NCI-H1417 treated with DMSO at 0.1 percent for 48 hours (cell line): Measurements from ENCODE around the gene TVP23A.
A peak's percentile ranks its signal among the peaks of the same experiment; 100 is the strongest.
"Not testable (repeated sequence)": the region's sequence is repeated elsewhere in the genome, so short reads cannot be mapped to it uniquely, and the experiment has no call there.

Experiments
- DNase-seq: peaks from one replicate; lab custom pipeline; 2025; lab: John Stamatoyannopoulos, UW

TVP23A gene

DNA sequence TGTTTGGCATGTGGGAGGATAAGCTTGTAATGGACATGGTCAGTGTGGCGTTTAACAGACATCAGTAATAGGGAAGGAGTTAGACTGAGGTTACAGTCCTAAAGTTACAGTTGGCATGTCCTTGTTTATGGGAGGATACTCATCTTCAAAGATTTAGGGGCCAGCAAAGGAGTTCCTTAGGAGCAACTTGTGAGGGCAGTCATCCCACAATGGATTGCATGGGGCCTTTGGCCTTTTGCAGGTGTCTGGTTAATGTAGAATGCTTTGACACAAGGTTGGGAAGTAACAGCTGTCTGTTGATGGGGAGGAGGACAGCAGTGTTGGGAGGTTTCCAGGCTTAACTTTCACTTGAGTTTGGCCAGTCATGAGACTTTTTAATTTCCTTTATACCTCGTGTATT is 72.8 kb downstream of the TVP23A start:
- no peak for DNase-seq

DNA sequence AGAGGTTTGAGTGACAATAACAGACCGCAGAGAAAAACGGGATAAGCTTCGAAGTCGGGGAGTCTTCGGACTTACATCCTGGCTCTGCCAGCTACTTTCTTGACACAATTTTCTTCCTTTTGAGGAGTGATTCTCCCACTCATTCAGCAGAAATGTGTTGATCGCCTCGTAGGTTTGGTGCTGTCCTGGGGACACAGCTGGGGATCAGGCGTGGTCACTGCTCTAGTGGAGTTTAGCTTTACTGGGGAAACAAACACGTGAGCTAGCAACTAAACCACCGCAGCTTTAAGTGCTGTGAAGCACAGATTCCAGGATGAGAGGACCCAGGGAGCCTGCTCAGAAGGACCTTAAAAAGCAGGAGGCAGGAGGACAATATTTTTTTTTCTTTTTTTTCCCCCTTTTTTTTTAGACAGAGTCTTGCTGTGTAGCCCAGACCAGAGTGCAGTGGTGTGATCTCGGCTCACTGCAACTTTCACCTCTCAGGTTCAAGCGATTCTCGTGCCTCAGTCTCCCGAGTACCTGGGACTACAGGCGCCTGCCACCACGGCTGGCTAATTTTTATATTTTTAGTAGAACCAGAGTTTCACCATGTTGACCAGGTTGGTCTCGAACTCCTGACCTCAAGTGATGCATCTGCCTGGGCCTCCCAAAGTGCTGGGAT is 74.1 kb downstream of the TVP23A start:
- no peak for DNase-seq

DNA sequence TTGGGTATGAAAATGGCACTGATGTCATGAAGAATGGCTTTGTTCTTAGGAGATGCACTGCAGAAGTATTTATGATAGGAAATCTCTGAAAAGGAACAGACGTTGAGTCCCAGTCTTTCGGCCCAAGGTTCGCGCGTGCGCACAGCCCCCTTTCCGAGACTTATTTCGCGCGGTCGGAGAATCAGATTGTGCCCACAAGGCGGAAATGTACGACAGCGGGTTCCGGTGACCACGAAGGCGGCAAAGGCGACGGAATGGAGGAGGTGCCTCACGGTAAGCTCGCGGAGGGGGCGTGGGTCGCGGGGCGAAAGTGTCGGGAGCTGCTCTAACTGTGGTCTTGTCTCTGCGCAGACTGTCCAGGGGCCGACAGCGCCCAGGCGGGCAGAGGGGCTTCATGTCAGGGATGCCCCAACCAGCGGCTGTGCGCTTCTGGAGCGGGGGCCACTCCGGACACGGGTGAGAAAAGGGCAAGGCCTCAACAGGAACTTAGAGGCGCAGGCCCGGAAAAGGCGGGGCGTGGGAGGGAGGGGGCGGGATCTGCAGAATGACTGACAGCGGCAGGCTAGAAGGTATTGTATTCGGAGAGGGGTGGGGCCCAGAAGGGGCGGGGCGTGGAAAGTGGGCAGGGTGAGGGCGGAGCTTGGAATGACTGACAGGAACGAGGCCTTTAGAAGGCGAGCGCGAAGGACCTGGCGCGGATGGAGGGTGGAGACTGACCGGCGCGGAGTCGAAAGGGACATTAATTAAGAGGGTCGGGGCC is 74.8 kb downstream of the TVP23A start, which contains the start of gene NUBP1:
TSS of gene NUBP1 (plus strand) at position 233 of the 760 bp plus-strand sequence. CDS start at position 255, 22 bp downstream.
- peak; percentile 88 for DNase-seq

DNA sequence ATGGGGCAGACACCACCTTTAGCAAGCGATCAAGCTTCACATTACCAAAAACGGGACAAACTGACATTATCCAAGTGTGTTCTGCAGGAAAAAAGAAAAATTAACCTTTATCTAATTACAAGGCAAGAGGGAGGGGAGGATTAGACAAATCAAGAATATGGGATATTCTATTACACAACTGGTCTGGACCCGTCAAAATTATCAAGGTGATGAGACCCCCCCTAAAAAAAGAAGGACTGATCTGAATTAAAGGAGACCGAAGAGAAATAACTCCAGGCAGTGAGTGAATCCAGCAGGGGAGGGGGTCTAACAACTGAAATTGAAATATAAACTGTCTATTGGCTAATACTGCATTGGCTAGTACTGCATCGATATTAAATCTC is 75.4 kb downstream of the TVP23A start:
- no peak for DNase-seq

DNA sequence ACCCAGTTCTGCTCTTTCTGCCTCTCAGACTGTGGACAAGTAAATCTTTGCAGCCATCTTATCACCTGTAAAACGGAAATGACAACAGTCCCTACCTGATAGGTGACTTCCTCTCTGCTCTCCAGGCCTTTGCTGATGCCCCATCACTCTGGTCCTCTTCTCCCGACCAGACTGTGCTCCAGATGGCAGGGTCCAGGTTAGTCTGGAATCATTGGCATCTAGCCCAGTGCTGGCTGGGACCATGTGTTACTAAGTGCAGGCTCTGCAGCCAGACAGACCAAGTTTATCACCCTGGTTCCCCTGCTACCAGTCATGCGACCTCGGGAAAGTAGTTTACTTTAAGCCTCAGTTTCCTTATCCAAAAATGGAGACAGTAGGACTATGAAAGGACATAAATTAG is 76.8 kb downstream of the TVP23A start:
- no peak for DNase-seq

DNA sequence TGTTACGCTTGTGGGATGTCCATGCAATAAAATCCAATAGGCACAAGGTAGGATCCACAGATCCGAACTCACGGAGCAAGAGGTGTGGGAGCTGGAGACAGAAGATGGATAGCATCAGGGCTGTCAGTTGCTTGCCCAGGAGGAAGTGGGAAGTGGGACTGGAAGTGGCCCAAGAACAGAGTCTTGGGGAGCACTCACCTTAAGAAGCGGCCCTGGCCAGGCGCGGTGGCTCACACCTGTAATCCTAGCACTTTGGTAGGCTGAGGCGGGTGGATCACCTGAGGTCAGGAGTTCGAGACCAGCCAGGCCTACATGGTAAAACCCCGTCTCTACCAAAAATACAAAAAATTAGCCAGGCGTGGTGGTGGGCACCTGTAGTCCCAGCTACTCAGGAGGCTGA is 77.3 kb downstream of the TVP23A start:
- DNase-seq: not testable (repeated sequence)

DNA sequence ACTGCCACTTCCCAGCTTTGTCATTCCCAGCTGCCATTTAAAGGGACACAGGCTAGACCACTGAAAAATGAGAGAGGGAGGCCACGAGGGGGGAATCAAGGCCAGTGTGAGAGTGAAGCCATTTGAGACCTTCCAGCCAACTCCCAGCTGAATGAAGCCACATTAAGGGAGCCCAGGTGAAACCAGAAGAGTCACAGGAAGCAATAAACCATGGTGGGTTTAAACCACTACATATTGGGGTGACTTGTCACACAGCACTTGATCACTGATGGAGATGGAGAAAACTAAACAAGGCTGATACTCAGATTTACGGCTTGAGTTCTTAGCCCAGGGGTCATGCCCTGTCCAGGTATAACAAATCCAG is 77.8 kb downstream of the TVP23A start:
- no peak for DNase-seq

DNA sequence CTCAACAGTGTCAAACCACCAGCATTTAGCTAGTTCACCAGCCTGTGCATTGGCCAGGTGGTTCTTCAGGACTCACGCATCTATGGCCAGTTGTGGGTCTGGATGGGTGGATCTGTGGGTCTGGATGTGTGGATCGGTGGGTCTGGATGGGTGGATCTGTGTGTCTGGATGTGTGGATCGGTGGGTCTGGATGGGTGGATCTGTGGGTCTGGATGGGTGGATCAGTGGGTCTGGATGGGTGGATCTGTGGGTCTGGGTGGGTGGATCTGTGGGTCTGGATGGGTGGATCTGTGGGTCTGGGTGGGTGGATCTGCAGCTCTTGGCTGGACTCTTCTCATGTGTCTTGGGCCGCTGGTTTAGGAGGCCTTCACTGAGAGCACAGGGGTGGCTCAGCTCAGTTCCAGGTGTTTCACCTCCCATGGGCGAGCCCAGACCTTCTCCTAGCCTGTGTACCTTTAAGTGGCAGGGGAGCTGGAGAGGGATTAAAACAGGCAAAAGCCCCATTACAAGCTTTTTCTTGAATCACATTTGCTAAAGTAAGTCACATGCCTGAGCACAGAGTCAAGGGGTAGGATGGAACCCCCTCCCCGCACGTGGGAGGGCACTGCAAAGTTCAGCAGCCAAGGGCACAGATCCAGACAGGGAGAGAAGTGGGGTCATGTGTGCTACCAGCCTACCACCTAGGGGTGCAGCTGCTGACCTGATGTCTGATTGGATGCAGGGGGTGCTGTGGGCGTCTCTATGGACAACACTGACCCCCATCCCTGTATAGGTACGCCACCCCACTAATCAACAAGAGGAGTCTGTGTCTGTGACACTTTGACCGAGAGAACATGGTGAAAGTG is 78.4 kb downstream of the TVP23A start:
- no peak for DNase-seq

DNA sequence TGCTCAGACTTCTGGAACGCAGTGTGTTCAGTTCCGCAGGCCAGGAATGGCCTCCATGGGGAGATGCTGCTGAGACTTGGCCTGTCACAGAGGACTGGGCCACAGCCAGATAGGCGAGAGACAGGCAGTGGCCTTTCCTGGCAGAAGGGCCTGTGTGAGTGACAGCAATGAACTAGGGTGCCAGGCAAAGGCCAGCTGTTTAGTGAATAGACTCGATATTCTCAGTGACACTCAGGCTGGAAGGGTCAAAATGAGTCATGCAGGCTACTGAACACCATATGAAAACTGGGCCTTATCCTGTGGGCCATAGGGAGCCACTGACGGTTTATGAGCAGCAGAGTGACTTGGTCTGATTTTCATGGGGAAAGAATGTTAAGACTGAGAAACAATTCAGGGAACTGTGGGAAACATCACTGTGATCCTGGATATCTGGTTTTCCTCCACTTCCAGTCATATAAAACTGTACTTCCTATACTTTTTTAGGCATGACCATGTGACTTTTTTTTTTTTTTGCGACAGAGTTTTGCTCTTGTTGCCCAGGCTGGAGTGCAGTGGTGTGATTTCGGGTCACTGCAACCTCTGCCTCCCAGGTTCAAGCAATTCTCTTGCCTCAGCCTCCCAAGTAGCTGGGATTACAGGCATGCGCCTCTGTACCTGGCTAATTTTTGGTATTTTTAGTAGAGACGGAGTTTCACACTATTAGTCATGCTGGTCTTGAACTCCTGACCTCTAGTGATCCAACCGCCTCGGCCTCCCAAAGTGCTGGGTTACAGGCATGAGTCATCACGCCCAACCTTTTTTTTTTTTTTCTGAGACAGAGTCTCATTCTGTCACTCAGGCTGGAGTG is 80.1 kb downstream of the TVP23A start:
- DNase-seq: no peak

DNA sequence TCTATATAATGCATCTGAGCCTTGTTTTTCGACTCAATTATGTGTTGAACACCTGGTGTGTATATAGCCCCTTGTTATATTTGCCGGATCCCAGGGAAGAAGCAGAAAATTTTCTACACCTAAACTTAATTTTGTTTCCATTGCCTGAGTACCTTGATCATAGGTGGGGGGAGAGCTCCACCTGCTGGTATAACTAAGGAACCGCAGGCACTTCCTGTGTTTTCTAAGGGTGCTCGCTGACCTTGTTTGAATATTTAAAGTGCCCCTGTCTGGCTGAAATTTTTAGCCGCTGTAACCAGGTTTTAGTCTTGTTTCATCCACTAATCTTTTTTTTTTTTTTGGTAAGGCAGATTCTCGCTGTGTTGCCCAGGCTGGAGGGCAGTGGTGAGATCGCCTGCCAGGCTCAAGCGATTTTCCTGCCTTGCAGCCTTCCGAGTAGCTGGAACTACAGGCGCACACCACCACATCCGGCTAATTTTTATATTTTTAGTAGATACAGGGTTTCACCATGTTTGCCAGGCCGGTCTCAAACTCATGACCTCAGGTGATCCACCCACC is 81.4 kb downstream of the TVP23A start:
- peak; percentile 8 for DNase-seq

DNA sequence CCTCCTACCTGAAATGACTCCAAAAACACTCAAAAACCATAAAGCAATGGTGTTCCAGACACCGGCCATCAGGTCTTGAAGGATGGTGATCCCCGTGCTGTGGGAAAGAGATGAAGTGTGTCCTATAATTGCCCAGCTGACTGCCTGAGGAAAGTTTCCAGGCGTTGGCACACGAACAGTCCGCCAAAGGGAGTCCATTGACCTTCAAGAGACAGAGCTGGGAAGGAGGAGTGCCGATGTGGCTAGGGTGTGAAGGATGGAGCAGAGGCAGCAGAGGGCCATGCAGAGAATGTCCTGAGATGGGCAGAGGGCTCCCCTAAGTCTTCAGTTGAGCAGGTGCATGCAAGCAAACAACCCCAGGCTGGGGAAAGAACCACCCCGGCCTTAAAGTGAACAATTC is 86.8 kb downstream of the TVP23A start:
- no peak for DNase-seq

DNA sequence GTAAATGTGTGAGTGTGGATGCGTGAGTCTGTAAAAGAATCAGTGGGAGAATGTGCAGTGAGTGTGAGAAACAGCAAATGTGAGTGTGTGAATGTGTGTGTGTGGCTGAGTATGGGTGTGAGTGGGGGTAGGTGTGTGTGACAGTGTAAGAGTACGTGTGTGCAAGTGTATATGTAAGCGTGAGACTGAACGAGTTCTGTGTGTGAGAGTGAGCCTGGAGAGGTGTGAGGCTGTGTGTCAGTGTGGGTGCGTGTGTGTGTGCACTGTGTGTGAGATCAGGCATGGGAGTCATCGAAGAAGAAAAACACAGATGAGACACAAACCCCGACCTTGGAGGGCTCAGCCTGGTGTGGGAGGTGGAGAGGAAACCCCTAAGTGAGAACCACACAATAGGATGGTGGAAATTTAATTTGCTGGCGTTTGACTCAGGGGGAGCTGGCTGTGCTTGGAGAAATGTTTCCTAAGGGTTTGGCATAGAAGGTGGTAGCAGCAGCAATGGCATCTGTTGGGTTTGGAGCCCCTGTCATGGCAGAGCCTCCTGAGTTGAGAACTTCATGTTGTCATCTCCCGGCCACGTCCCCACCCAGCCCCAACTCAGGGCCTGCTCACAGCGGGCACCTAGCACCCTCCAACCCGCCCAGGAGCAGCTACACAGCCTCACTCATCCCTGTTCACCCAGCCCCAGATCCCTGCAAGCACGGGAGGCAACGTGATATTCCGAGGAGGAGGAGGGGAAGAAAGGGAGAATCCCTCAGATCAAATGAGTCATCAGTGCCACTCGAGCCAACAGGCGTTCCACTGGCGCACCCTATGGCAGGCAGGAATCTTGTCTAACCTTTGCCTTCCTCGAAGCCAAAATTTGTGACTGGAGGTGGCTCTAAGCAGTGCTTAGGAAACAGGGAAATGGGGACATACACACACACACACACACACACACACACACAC is 89.2 kb downstream of the TVP23A start:
- no peak for DNase-seq

DNA sequence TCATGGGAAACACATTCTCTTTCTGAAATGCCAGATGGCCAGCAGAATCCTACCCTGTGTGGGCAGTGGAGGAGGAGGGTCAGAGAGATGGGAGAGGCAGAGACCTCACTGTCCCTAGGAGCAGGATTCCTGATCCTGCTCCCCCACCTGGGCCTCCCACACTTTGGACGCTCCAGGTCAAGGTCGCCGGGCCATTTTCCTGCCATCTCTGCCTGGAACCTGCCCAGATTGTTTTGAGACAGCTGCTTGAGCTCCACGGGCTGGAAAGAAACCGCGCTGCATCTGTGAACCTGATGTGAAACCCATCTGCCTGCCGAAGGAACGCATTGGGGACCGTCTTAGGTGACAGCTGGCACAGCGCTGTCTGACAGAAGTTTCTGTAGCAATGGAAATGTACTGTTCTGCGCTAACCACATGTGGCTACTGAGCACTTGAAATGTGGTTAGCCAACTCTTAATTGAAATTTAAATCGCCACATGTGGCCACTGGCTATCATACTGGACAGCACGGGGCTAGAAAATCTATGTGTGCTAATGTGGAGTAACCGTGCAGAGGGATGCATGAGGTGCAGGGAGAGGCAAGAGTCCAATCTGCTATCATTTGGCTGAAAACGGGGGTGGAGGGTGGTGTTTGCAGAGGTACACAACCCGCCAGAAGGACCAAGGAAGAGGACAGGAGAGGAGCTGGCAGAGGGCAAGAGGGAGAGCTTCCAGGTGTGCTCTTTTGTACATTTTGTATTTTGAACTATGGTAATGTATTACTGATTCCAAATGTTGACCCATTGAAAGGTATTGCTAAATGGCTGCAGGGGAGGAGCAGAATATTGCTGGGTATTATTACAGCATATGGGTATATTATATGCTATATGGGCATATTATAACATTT is 90.3 kb downstream of the TVP23A start:
- no peak for DNase-seq
